GM19467 (cell line): ENCODE data around the gene ZNF724.
"Not testable (repeated sequence)": the region's sequence is repeated elsewhere in the genome, so short reads cannot be mapped to it uniquely, and the experiment has no call there.

Experiments used
- ATAC-seq: cut with Tn5 transposase; IDR thresholded peaks from one replicate; pipeline ENCODE4 v1.9.1; 2021; ENCODE audit warnings: mild to moderate bottlenecking, moderate library complexity; ENCODE audit not compliant: unreplicated experiment

The ZNF724 gene

GRCh38 chr19:23253256-23253655 lies 3.1 kb upstream of the ZNF724 start:
- not testable (repeated sequence) for ATAC-seq

GRCh38 chr19:23241419-23241818 lies 8.8 kb downstream of the ZNF724 start:
- no peak for ATAC-seq

GRCh38 chr19:23222998-23223652 lies 27.1 kb downstream of the ZNF724 start:
- ATAC-seq = no peak

- ATAC-seq = no peak
Measured at GRCh38 chr19:23203841-23204344, 46.3 kb downstream of the ZNF724 start.

- ATAC-seq = no peak
Measured at GRCh38 chr19:23190341-23190740, 59.9 kb downstream of the ZNF724 start.

- no peak for ATAC-seq
Measured at GRCh38 chr19:23183251-23183650, 66.9 kb downstream of the ZNF724 start.
